Mucosa of descending colon (tissue), 3 donors: Measurements from ENCODE around the gene BACH2. TPM values are rescaled to one million over a fixed set of nuclear protein-coding genes. Genes with fewer than 3 reads are reported as not detected.
"Not testable (repeated sequence)": the region's sequence is repeated elsewhere in the genome, so short reads cannot be mapped to it uniquely, and the experiment has no call there.

Experiments
- ATAC-seq: fragments of 200-7000 bp; cut with Tn5 transposase; one replicate; pipeline ENCODE4 v1.9.1; 2020; ENCODE audit warnings: mild to moderate bottlenecking, moderate library complexity
- DNase-seq, 3 donors: peaks; one replicate each; pipeline ENCODE4 v3.0.0-alpha.2; 2020
- H3K36me3 ChIP-seq: fragments of 200-600 bp; one replicate; pipeline ENCODE4 v1.8.0; 2021; ENCODE audit warnings: low read depth, mild to moderate bottlenecking
- H3K4me1 ChIP-seq: fragments of 200-600 bp; one replicate; pipeline ENCODE4 v1.8.0; 2021; ENCODE audit warnings: low read depth, mild to moderate bottlenecking
- H3K4me3 ChIP-seq: fragments of 200-600 bp; one replicate; pipeline ENCODE4 v1.8.0; 2021; ENCODE audit warnings: mild to moderate bottlenecking
- H3K9me3 ChIP-seq: fragments of 200-600 bp; one replicate; pipeline ENCODE4 v1.8.0; 2021; ENCODE audit warnings: mild to moderate bottlenecking
- intact Hi-C, 2 donors: fragments of 100-400 bp; cut with DNase I in 1 of 2; cut with micrococcal nuclease in 1 of 2; formaldehyde crosslinking; loops; one replicate each; pipeline versions ENCODE4 v1.11.0 to v1.11.1; 2022; cut with DNase I, micrococcal nuclease
- total RNA-seq, 3 donors: library from RNA; stranded (reverse); fragmentation: NEBNext Ultra II Directional in 2 of 3; extraction: Animal tissue kit (Norgen Biotek cat#: 25700) in 2 of 3; gene quantifications; one replicate each; pipeline versions ENCODE4 v1.2.1 to v1.2.4, GENCODE V29; 2021 to 2023
- TF ChIP-seq, protein P1 (sequence below): fragments of 200-600 bp; IDR thresholded peaks from one replicate; pipeline ENCODE4 v1.8.0; 2022; ENCODE audit warnings: antibody characterized with exemption, mild to moderate bottlenecking
- donor health status: DM: no; HTN: no; CAD: no; lungs with moderate emphysema.
- donor health status: DM: no; HTN: no; CAD: no.
- donor health status: DM: no; HTN: yes; CAD: no.

The BACH2 gene
- total RNA-seq, 3 donors from 2014 or later = 0.96 to 1.6 (median 1.2) TPM

DNA sequence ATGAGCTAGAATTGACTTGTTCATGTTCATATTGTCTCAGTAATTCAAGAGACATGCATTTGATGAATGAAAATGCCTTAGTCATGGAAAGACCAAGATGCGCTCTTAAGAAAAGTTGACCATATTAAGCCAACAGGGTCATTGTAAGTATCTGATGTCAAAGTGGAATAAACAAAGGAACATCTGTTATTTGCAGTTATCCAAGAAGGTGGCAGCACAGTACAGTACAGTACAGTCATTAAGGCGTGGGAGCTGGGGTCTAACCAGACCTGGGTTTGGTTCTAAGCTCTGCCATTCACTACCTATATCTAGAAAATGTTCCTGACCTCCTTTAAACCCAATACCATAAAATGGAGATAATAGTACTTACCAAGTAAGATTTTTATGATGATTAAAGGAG is 178.1 kb downstream of the BACH2 start:
- Histone ChIP-seq H3K36me3 (no peaks in the 10 kb centered on the region), H3K4me1 (no peaks in the 10 kb centered on the region), H3K4me3 (no peak overlapping the region), H3K9me3 (peaks cover 7% of the 10 kb centered on the region)
- ATAC-seq (no peak), DNase-seq (no peak)
- TF ChIP-seq, protein P1, sequence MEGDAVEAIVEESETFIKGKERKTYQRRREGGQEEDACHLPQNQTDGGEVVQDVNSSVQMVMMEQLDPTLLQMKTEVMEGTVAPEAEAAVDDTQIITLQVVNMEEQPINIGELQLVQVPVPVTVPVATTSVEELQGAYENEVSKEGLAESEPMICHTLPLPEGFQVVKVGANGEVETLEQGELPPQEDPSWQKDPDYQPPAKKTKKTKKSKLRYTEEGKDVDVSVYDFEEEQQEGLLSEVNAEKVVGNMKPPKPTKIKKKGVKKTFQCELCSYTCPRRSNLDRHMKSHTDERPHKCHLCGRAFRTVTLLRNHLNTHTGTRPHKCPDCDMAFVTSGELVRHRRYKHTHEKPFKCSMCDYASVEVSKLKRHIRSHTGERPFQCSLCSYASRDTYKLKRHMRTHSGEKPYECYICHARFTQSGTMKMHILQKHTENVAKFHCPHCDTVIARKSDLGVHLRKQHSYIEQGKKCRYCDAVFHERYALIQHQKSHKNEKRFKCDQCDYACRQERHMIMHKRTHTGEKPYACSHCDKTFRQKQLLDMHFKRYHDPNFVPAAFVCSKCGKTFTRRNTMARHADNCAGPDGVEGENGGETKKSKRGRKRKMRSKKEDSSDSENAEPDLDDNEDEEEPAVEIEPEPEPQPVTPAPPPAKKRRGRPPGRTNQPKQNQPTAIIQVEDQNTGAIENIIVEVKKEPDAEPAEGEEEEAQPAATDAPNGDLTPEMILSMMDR = no peak
- intact Hi-C loops = no loop called here

DNA sequence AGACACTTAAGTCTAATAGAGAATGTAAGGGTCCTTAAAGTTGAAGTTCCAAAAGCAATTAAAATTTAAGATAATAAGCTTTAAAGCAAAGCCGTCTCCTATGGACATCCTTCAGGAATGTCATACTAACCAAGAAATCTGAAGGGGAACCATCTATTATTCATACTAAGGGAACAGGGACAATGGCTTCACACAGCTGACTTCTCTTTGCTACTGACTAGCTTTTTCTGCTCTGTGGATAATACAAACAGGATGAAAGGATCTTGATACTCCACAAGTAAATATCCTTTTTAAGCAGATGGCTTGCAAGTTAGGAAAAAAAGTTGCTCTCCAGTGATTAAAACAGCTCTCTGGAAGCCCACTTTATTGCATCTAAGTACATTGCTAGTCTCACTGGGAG is 178.6 kb downstream of the BACH2 start:
- intact Hi-C loops = no loop called here
- Histone ChIP-seq H3K4me3 (no peak overlapping the region), H3K9me3 (peaks cover 8% of the 10 kb centered on the region), H3K36me3 (no peaks in the 10 kb centered on the region), H3K4me1 (no peaks in the 10 kb centered on the region)
- DNase-seq (no peak), ATAC-seq (no peak)
- TF ChIP-seq, protein P1 = no peak

DNA sequence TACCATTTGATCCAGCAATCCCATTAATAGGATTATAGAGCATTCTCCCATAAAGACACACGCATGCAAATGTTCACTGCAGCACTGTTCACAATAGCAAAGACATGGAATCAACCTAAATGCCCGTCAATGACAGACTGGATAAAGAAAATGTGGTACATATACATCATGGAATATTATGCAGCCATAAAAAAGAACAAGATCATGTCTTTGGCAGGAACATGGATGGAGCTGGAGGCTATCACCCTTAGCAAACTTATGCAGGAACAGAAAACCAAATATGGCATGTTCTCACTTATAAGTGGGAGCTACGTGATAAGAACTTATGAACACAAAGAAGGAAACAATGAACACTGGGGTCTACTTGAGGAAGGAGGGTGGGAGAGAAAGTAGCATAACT is 180.5 kb downstream of the BACH2 start:
- ATAC-seq, H3K4me3 ChIP-seq, DNase-seq, intact Hi-C loops, H3K4me1 ChIP-seq, H3K36me3 ChIP-seq, H3K9me3 ChIP-seq: not testable (repeated sequence)

DNA sequence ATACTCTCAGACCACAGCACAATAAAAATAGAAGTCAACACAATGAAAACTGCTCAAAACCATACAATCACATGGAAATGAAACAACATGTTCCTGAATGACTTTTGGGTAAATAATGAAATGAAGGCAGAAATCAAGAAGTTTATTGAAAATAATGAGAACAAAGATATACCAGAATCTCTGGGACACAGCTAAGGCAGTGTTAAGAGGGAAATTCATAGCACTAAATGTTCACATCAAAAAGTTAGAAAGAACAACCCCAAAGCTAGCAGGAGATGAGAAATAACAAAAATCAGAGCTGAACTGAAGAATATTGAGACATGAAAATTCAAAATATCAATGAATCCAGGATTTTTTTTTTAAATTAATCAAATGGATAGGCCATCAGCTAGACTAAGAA is 183.3 kb downstream of the BACH2 start:
- no peak overlapping the region for H3K4me3 ChIP-seq
- peaks cover 8% of the 10 kb centered on the region for H3K9me3 ChIP-seq
- ATAC-seq = no peak
- DNase-seq = no peak
- TF ChIP-seq, protein P1 = no peak
- intact Hi-C loops = no loop called here
- H3K4me1 ChIP-seq = no peaks in the 10 kb centered on the region
- H3K36me3 ChIP-seq = no peaks in the 10 kb centered on the region

DNA sequence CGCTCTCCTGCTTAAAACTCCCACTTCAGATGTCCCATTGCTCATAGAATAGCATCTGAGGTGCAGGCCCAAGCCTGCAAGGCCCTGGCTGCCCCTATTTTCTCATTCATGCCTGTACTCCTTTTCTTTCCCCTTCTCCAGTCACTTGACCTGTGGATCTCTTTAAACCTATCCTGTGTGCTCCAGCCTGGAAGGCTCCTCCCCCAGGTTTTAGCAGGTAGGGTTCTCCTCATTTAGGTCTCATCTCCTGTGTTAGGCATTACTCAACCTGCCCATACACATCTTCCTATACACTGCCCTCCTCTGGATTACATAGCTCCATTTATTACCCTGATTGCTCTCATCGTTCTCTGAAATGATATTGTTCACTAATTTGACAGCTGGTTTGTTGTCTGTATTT is 185.3 kb downstream of the BACH2 start:
- Histone ChIP-seq H3K36me3 (no peaks in the 10 kb centered on the region), H3K9me3 (peaks cover 8% of the 10 kb centered on the region), H3K4me3 (no peak overlapping the region), H3K4me1 (no peaks in the 10 kb centered on the region)
- DNase-seq (no peak), ATAC-seq (no peak)
- TF ChIP-seq, protein P1 = no peak
- intact Hi-C loops = no loop called here

DNA sequence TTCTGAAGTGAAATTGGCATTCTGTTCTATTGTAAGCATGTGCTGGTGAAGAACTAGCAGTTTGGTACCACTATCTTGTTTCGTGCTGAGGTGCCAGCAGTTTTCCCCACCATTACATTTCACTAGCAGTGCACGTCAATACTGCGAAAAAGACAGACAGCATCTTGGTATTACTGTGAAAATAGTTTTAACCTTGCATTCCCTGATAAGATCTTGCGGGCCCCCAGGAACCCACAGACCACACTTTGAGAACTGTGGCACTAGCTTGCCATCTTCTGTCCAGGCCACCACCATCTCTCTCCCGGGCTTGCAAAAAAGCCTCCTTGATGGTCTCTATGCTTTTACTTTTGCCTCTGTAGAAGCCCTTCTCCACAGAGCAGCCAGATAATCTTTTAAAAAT is 185.7 kb downstream of the BACH2 start:
- intact Hi-C loops = no loop called here
- Histone ChIP-seq H3K9me3 (peaks cover 8% of the 10 kb centered on the region), H3K4me3 (no peak overlapping the region), H3K36me3 (no peaks in the 10 kb centered on the region), H3K4me1 (no peaks in the 10 kb centered on the region)
- ATAC-seq (no peak), DNase-seq (no peak)
- TF ChIP-seq, protein P1 = no peak
